HG03432 (cell line): ENCODE results near the gene GPHN.

Experiments
- ATAC-seq: cut with Tn5 transposase; IDR thresholded peaks from one replicate; pipeline ENCODE4 v1.9.1; 2021; ENCODE audit warnings: mild to moderate bottlenecking, moderate library complexity; ENCODE audit not compliant: unreplicated experiment

Gene GPHN

GRCh38 chr14:67207810-67208209 is 699.9 kb downstream of the GPHN start:
- ATAC-seq: no peak

GRCh38 chr14:67218126-67218525 is 710.2 kb downstream of the GPHN start:
- ATAC-seq: no peak

GRCh38 chr14:67221248-67221981 is 713.5 kb downstream of the GPHN start:
- ATAC-seq: no peak

GRCh38 chr14:67221982-67222328 is 714.0 kb downstream of the GPHN start:
- no peak for ATAC-seq

- ATAC-seq: no peak
Observed at GRCh38 chr14:67225523-67225922, 717.6 kb downstream of the GPHN start.

GRCh38 chr14:67228325-67228984 is 720.5 kb downstream of the GPHN start:
- ATAC-seq: no peak
